SU-DHL-6 (cell line): ENCODE measurements around the gene XYLB.
"Not testable (repeated sequence)": the region's sequence is repeated elsewhere in the genome, so short reads cannot be mapped to it uniquely, and the experiment has no call there.

Experiments
- CTCF ChIP-seq: fragments of 200-600 bp; sonication (generic); IDR thresholded peaks from one replicate; pipeline ENCODE4 v1.5.1; 2017; ENCODE audit warnings: antibody characterized with exemption, mild to moderate bottlenecking, low read length, moderate library complexity; ENCODE audit not compliant: insufficient read depth, poor library complexity, severe bottlenecking
- EZH2phosphoT487 ChIP-seq: fragments of 200-600 bp; sonication (generic), shearing (Covaris generic); conservative IDR thresholded peaks from 2 replicates; pipeline ENCODE4 v1.6.1; 2018; ENCODE audit warnings: mild to moderate bottlenecking, antibody characterized with exemption, low read length, moderate library complexity, mixed read lengths

GRCh38 chr3:38297053-38297452 lies 49.5 kb upstream of the XYLB start:
- not testable (repeated sequence) for TF ChIP-seq CTCF, EZH2phosphoT487
